K562 (cell line): ENCODE data around the gene KRI1. TPM values are rescaled to one million over a fixed set of nuclear protein-coding genes. Genes with fewer than 3 reads are reported as not detected.

Source experiments
- ATF1 ChIP-seq, 2 experiments: fragments of 450-650 bp in 1 of 2; IDR thresholded peaks; 2 replicates each; pipeline ENCODE4 v1.6.1; 2016; ENCODE audit warnings: missing compliant biosample characterization in 1 of 2, missing genetic modification characterization in 1 of 2
- BACH1 ChIP-seq: fragments of 200-800 bp; sonication (Bioruptor generic); IDR thresholded peaks from 2 replicates; pipeline ENCODE4 v1.6.1; 2016; ENCODE audit warnings: missing genetic modification characterization, missing compliant biosample characterization
- E2F3 ChIP-seq: fragments of 250-450 bp; sonication (Bioruptor Pico); IDR thresholded peaks from 2 replicates; pipeline ENCODE4 v1.4.0; 2020; ENCODE audit warnings: mild to moderate bottlenecking
- FOXK2 ChIP-seq, 2 experiments: fragments of 450-650 bp; IDR thresholded peaks in 1 of 2; conservative IDR thresholded peaks in 1 of 2; 2 replicates each; pipeline ENCODE4 v1.6.1; 2016; ENCODE audit warnings: low read depth in 2 of 2, mild to moderate bottlenecking in 1 of 2
- FOXM1 ChIP-seq, 2 experiments: fragments of 450-650 bp in 1 of 2; sonication (generic) in 1 of 2; formaldehyde crosslinking in 1 of 2; IDR thresholded peaks; 2 replicates each; pipeline versions ENCODE4 v1.6.1 to v1.9.0; 2017 to 2022; ENCODE audit warnings: low read depth in 2 of 2, mild to moderate bottlenecking in 2 of 2, missing genetic modification reagents in 1 of 2, moderate library complexity in 1 of 2
- GTF2A2 ChIP-seq: IDR thresholded peaks from 2 replicates; pipeline ENCODE4 v1.6.1; 2016; ENCODE audit warnings: mild to moderate bottlenecking, missing genetic modification characterization, missing compliant biosample characterization
- HNRNPL ChIP-seq: fragments of 200-400 bp; formaldehyde crosslinking; IDR thresholded peaks from 2 replicates; pipeline ENCODE4 v1.6.1; 2017; ENCODE audit warnings: low read depth, mild to moderate bottlenecking, low read length
- MCM5 ChIP-seq: fragments of 450-650 bp; IDR thresholded peaks from 2 replicates; pipeline ENCODE4 v1.6.1; 2016; ENCODE audit warnings: low read depth
- MTA2 ChIP-seq: fragments of 450-650 bp; IDR thresholded peaks from 2 replicates; pipeline ENCODE4 v1.6.1; 2016; ENCODE audit warnings: low read depth
- NFIX ChIP-seq: fragments of 250-450 bp; sonication (Bioruptor Pico); IDR thresholded peaks from 2 replicates; pipeline ENCODE4 v1.4.0; 2020; ENCODE audit warnings: low read depth, mild to moderate bottlenecking, moderate library complexity
- PHB2 ChIP-seq: fragments of 450-650 bp; IDR thresholded peaks from 2 replicates; pipeline ENCODE4 v1.6.1; 2017; ENCODE audit warnings: low read depth
- POLR2A ChIP-seq: fragments of 450-650 bp; conservative IDR thresholded peaks from 2 replicates; pipeline ENCODE4 v1.6.1; 2016
- PYGO2 ChIP-seq: fragments of 450-650 bp; IDR thresholded peaks from 2 replicates; pipeline ENCODE4 v1.6.1; 2016; ENCODE audit warnings: mild to moderate bottlenecking, missing genetic modification characterization, moderate library complexity, missing compliant biosample characterization
- SMARCC2 ChIP-seq: fragments of 450-650 bp; IDR thresholded peaks from 2 replicates; pipeline ENCODE4 v1.6.1; 2017; ENCODE audit warnings: antibody characterized with exemption, moderate library complexity, mild to moderate bottlenecking, low read depth
- SNIP1 ChIP-seq: fragments of 450-650 bp; IDR thresholded peaks from 2 replicates; pipeline ENCODE4 v1.7.1; 2017; ENCODE audit warnings: low read depth, mild to moderate bottlenecking
- TAF15 ChIP-seq: fragments of 200-400 bp; formaldehyde crosslinking; IDR thresholded peaks from 2 replicates; pipeline ENCODE4 v1.6.1; 2017; ENCODE audit warnings: mild to moderate bottlenecking, low read depth, low read length, moderate library complexity
- TEAD1 ChIP-seq, 2 experiments: fragments of 450-650 bp in 1 of 2; sonication (generic) in 1 of 2; formaldehyde crosslinking; IDR thresholded peaks; 2 replicates each; pipeline versions ENCODE4 v1.4.0 to v1.8.0; 2020 to 2022; ENCODE audit warnings: mild to moderate bottlenecking in 2 of 2, missing genetic modification reagents in 1 of 2
- ZNF12 ChIP-seq: sonication (generic); formaldehyde crosslinking; IDR thresholded peaks from 2 replicates; pipeline ENCODE4 v1.4.0; 2020; ENCODE audit warnings: mild to moderate bottlenecking, missing genetic modification reagents
- ZNF133 ChIP-seq: fragments of 250-450 bp; sonication (Bioruptor Pico); IDR thresholded peaks from 2 replicates; pipeline ENCODE4 v1.4.0; 2020; ENCODE audit warnings: mild to moderate bottlenecking
- ZNF146 ChIP-seq: IDR thresholded peaks from one replicate; pipeline ENCODE4 v1.6.1; 2018; ENCODE audit warnings: missing compliant biosample characterization; ENCODE audit not compliant: unreplicated experiment
- ZNF347 ChIP-seq: fragments of 450-650 bp; formaldehyde crosslinking; IDR thresholded peaks from 2 replicates; pipeline ENCODE4 v1.4.0; 2020; ENCODE audit warnings: low read depth, mild to moderate bottlenecking, moderate library complexity
- ZNF75A ChIP-seq: fragments of 450-650 bp; formaldehyde crosslinking; IDR thresholded peaks from 2 replicates; pipeline ENCODE4 v1.4.0; 2020; ENCODE audit warnings: mild to moderate bottlenecking
- ZSCAN29 ChIP-seq: fragments of 450-650 bp; IDR thresholded peaks from 2 replicates; pipeline ENCODE4 v1.6.1; 2017
- polyA plus RNA-seq, 8 experiments: library from polyadenylated mRNA; depleted of rRNA in 4 of 8; stranded (reverse) in 5 of 8; unstranded in 3 of 8; fragments of >200 nt; fragmentation: Nextera tagmentation in 2 of 8; fragmentation: Illumina TruSeq in 1 of 8; extraction: Ambion mirVana in 2 of 8; extraction: Trizol in 1 of 8; gene quantifications; 2 replicates each; pipeline versions ENCODE4 v1.2.1 to v1.2.3, GENCODE V29; 2011 to 2014; ENCODE audit warnings: inconsistent platforms in 1 of 8, missing spikeins in 1 of 8
- total RNA-seq, 7 experiments: library from RNA; depleted of rRNA in 6 of 7; stranded (reverse); fragments of >200 nt in 6 of 7; fragmentation: Illumina TruSeq in 2 of 7; extraction: Trizol in 2 of 7; gene quantifications; 2 replicates each; pipeline versions ENCODE4 v1.2.1 to v1.2.3, GENCODE V29; 2011 to 2021; ENCODE audit warnings: low replicate concordance in 1 of 7
- TF ChIP-seq, protein P1 (sequence below): fragments of 250-450 bp; sonication (Bioruptor Pico); IDR thresholded peaks from 2 replicates; pipeline ENCODE4 v1.4.0; 2020; ENCODE audit warnings: mild to moderate bottlenecking, moderate library complexity, borderline replicate concordance
- TF ChIP-seq, protein P2 (sequence below): fragments of 450-650 bp; conservative IDR thresholded peaks from 2 replicates; pipeline ENCODE4 v1.6.1; 2016; ENCODE audit warnings: missing genetic modification characterization, low read depth, mild to moderate bottlenecking, missing compliant biosample characterization, moderate library complexity
- TF ChIP-seq, protein P3 (sequence below): fragments of 250-450 bp; sonication (Bioruptor Pico); IDR thresholded peaks from 2 replicates; pipeline ENCODE4 v1.8.0; 2022; ENCODE audit warnings: moderate library complexity, mild to moderate bottlenecking, inconsistent platforms

KRI1 gene
- total and polyA plus RNA-seq, 9 of the 15 experiments (the other 6 are each of a cell fraction or from before 2014, with no cell fraction given) = 1.1 to 50.7 (median 24.7) TPM

DNA sequence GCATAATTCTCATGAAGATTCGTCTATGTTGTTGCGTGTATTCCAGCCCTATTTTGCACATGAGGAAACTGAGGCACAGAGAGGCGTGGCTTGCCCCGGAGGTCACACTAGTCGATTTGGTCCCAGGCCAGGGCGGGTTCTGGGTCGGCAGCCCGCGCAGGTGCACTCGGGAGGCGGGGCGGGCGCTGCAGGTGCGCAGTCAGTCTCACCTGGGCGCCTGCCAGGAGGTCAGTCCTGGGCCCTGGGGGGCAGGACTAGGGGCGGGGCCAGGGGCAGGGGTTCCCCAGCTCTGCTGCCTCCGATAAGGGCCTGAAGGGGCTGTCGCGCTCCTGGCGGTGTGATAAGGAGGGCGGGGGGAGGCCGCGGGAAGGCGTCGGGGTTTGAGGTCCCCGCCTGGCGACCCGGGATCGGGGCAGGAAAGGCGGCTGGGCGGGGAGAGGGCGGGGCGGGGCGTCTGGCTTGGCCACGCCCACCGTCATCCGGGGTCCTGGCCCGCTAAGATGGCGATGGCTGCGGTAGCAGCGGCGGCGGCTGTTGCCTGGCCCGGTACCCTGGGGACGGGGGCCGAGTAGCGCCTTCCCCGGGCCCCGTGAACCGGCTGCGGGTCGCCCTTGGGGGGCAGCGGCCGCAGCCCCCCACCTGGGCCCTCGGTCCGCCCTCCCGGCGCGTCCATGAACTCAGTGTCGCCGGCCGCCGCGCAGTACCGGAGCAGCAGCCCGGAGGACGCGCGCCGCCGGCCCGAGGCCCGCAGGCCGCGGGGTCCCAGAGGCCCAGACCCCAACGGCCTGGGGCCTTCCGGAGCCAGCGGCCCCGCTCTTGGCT is 22.2 kb downstream of the KRI1 start, which contains the start of gene ATG4D (continued):
- TF ChIP-seq NFIX (CRISPR knock-in tag) = no peak
- peak; percentile 68 for TF ChIP-seq FOXM1 (IDR thresholded peaks at IDR 0.05; ENCODE audit: low read depth)
- TF ChIP-seq FOXM1 (CRISPR knock-in tag; IDR thresholded peaks at IDR 0.05; ENCODE audit: low read depth) = 0 out of 2 replicates have a peak, but pooled peaks have one; percentile 34
- no peak for TF ChIP-seq ATF1 (CRISPR knock-in tag; IDR thresholded peaks at IDR 0.05)
- no peak for TF ChIP-seq ATF1 (tag; IDR thresholded peaks at IDR 0.05)
- peak; percentile 66; the same call in 1 of the 2 replicates for TF ChIP-seq PHB2
- TF ChIP-seq SNIP1 = no peak
- no peak for TF ChIP-seq BACH1 (tag)
- peak; percentile 81 for TF ChIP-seq MTA2
- no peak for TF ChIP-seq HNRNPL
- no peak for TF ChIP-seq ZNF75A (CRISPR knock-in tag)
- TF ChIP-seq TEAD1 (CRISPR knock-in tag; IDR thresholded peaks at IDR 0.05) = no peak
- TF ChIP-seq ZNF146 = no peak
- TF ChIP-seq MCM5 = no peak
- TF ChIP-seq E2F3 = no peak
- TF ChIP-seq POLR2A = peak; percentile 84
- TF ChIP-seq TAF15 = no peak
- TF ChIP-seq FOXK2 (conservative IDR thresholded peaks at IDR 0.05 in 1 of 2, IDR thresholded peaks at IDR 0.05 in 1 of 2; ENCODE audit: low read depth in 2 of 2) = no peak
- TF ChIP-seq PYGO2 (tag) = no peak
- TF ChIP-seq GTF2A2 (tag) = no peak
- TF ChIP-seq SMARCC2 = no peak
- TF ChIP-seq, protein P1, sequence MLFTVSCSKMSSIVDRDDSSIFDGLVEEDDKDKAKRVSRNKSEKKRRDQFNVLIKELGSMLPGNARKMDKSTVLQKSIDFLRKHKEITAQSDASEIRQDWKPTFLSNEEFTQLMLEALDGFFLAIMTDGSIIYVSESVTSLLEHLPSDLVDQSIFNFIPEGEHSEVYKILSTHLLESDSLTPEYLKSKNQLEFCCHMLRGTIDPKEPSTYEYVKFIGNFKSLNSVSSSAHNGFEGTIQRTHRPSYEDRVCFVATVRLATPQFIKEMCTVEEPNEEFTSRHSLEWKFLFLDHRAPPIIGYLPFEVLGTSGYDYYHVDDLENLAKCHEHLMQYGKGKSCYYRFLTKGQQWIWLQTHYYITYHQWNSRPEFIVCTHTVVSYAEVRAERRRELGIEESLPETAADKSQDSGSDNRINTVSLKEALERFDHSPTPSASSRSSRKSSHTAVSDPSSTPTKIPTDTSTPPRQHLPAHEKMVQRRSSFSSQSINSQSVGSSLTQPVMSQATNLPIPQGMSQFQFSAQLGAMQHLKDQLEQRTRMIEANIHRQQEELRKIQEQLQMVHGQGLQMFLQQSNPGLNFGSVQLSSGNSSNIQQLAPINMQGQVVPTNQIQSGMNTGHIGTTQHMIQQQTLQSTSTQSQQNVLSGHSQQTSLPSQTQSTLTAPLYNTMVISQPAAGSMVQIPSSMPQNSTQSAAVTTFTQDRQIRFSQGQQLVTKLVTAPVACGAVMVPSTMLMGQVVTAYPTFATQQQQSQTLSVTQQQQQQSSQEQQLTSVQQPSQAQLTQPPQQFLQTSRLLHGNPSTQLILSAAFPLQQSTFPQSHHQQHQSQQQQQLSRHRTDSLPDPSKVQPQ (CRISPR knock-in tag) = no peak
- no peak for TF ChIP-seq ZNF133
- TF ChIP-seq ZNF12 (CRISPR knock-in tag) = no peak
- no peak for TF ChIP-seq ZSCAN29
- TF ChIP-seq, protein P2, sequence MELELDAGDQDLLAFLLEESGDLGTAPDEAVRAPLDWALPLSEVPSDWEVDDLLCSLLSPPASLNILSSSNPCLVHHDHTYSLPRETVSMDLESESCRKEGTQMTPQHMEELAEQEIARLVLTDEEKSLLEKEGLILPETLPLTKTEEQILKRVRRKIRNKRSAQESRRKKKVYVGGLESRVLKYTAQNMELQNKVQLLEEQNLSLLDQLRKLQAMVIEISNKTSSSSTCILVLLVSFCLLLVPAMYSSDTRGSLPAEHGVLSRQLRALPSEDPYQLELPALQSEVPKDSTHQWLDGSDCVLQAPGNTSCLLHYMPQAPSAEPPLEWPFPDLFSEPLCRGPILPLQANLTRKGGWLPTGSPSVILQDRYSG = no peak
- TF ChIP-seq, protein P3, sequence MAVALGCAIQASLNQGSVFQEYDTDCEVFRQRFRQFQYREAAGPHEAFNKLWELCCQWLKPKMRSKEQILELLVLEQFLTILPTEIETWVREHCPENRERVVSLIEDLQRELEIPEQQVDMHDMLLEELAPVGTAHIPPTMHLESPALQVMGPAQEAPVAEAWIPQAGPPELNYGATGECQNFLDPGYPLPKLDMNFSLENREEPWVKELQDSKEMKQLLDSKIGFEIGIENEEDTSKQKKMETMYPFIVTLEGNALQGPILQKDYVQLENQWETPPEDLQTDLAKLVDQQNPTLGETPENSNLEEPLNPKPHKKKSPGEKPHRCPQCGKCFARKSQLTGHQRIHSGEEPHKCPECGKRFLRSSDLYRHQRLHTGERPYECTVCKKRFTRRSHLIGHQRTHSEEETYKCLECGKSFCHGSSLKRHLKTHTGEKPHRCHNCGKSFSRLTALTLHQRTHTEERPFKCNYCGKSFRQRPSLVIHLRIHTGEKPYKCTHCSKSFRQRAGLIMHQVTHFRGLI (CRISPR knock-in tag) = no peak
- TF ChIP-seq ZNF347 (CRISPR knock-in tag) = no peak
